ENCODE measurements around the gene KCND2.

Gene KCND2

GRCh38 chr7:120254845-120255244 is 18.1 kb upstream of the KCND2 start:
- H3K4me3 ChIP-seq (replicated peaks in 1 of 2; ENCODE audit: low read depth in 2 of 2, low read length in 2 of 2): no peak overlapping the region
- TF ChIP-seq, protein P1, sequence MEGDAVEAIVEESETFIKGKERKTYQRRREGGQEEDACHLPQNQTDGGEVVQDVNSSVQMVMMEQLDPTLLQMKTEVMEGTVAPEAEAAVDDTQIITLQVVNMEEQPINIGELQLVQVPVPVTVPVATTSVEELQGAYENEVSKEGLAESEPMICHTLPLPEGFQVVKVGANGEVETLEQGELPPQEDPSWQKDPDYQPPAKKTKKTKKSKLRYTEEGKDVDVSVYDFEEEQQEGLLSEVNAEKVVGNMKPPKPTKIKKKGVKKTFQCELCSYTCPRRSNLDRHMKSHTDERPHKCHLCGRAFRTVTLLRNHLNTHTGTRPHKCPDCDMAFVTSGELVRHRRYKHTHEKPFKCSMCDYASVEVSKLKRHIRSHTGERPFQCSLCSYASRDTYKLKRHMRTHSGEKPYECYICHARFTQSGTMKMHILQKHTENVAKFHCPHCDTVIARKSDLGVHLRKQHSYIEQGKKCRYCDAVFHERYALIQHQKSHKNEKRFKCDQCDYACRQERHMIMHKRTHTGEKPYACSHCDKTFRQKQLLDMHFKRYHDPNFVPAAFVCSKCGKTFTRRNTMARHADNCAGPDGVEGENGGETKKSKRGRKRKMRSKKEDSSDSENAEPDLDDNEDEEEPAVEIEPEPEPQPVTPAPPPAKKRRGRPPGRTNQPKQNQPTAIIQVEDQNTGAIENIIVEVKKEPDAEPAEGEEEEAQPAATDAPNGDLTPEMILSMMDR (IDR thresholded peaks at IDR 0.05; ENCODE audit: low read depth, low read length): no peak
- DNase-seq (ENCODE audit: low read depth in 2 of 2): no peak

DNA sequence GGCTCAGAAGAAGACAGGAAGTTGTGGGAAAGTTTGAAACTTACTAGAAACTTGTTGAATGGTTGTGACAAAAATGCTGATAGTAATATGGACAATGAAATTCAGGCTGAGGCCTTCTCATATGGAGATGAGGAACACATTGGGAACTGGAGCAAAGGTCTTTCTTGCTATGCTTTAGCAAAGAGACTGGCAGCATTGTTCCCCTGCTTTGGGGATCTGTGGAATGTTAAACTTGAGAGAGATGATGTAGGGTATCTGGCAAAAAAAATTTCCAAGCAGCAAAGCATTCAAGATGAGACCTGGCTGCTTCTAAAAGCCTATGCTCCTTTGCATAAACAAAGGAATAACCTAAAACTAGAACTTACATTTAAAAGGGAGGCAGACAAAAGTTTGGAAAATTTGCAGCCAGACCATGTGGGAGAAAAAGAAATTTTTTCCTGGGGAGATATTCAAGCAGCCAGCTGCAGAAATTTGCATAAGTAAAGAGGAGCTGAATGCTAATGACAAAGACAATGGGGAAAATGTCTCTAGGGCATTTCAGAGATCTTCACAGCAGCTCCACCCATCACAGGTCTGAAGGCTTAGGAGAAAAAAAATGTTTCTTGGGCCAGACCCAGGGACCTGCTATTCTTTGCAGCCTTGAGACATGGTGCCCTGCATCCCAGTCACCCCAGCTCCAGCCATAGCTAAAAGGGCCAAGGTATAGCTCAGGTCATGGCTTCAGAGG is 16.5 kb upstream of the KCND2 start:
- DNase-seq (ENCODE audit: low read depth in 2 of 2): no peak
- no peak overlapping the region for H3K4me3 ChIP-seq (replicated peaks in 1 of 2; ENCODE audit: low read depth in 2 of 2, low read length in 2 of 2)
- TF ChIP-seq, protein P1 (IDR thresholded peaks at IDR 0.05; ENCODE audit: low read depth, low read length): no peak

GRCh38 chr7:120259386-120259785 is 13.6 kb upstream of the KCND2 start:
- no peak overlapping the region for H3K4me3 ChIP-seq (replicated peaks in 1 of 2; ENCODE audit: low read depth in 2 of 2, low read length in 2 of 2)
- TF ChIP-seq, protein P1 (IDR thresholded peaks at IDR 0.05; ENCODE audit: low read depth, low read length): no peak
- peak; percentile 28 to 73 for DNase-seq (ENCODE audit: low read depth in 2 of 2)

GRCh38 chr7:120260111-120260510 is 12.9 kb upstream of the KCND2 start:
- H3K4me3 ChIP-seq (replicated peaks in 1 of 2; ENCODE audit: low read depth in 2 of 2, low read length in 2 of 2): no peak overlapping the region
- TF ChIP-seq, protein P1 (IDR thresholded peaks at IDR 0.05; ENCODE audit: low read depth, low read length): no peak
- no peak for DNase-seq (ENCODE audit: low read depth in 2 of 2)

- DNase-seq (ENCODE audit: low read depth in 2 of 2): peak; percentile 73 to 76
- TF ChIP-seq, protein P1 (IDR thresholded peaks at IDR 0.05; ENCODE audit: low read depth, low read length): peak; percentile 74
- peak overlapping the region; percentile 58 to 62 for H3K4me3 ChIP-seq (replicated peaks in 1 of 2; ENCODE audit: low read depth in 2 of 2, low read length in 2 of 2)
Observed at GRCh38 chr7:120272261-120272660, 714 bp upstream of the KCND2 start.

- DNase-seq (ENCODE audit: low read depth in 2 of 2): peak; percentile 28 to 43
- peak overlapping the region; percentile 58 to 62 for H3K4me3 ChIP-seq (replicated peaks in 1 of 2; ENCODE audit: low read depth in 2 of 2, low read length in 2 of 2)
- TF ChIP-seq, protein P1 (IDR thresholded peaks at IDR 0.05; ENCODE audit: low read depth, low read length): no peak
Observed at GRCh38 chr7:120273476-120273975, 551 bp downstream of the KCND2 start.
